Putamen (tissue), 1 donor: ENCODE results near the gene WNT5B.
"Not testable (repeated sequence)": the region's sequence is repeated elsewhere in the genome, so short reads cannot be mapped to it uniquely, and the experiment has no call there.

Source experiments
- DNase-seq: peaks from one replicate; pipeline ENCODE4 v3.0.0-alpha.2; 2016; ENCODE audit warnings: low spot score

Gene WNT5B

DNA sequence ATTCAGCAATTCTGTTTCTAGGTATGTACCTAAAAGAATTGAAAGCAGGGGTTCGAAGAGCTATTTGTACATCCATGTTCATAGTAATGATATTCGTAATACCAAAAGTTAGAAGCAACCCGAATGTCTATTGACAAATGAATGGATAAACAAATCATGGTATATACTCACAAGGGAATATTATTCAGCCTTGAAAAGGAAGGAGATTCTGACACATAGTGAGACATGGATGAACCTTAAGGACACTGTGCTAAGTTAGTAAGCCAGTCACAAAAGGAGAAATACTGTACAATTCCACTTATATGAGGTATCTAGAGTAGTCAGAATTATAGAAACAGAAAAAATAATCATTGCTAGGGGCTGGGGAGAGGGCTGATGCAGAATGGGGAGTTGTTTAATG is 30.3 kb upstream of the WNT5B start:
- no peak for DNase-seq

DNA sequence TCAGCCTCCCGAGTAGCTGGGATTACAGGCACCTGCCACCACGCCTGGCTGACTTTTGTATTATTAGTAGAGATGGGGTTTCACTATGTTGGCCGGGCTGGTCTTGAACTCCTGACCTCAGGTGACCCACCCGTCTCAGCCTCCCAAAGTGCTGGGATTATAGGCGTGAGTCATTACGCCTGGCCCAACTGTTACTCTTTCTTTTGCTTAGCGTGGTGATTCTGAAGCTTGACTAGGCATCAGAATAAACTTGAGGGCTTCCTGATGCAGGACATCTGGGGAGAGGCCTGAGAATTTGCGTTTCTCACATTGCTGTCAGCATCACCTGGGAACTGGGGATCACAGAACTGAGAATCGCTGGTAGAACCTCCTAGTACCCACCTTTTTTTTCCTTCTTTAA is 26.3 kb upstream of the WNT5B start:
- DNase-seq, result not testable (repeated sequence)

DNA sequence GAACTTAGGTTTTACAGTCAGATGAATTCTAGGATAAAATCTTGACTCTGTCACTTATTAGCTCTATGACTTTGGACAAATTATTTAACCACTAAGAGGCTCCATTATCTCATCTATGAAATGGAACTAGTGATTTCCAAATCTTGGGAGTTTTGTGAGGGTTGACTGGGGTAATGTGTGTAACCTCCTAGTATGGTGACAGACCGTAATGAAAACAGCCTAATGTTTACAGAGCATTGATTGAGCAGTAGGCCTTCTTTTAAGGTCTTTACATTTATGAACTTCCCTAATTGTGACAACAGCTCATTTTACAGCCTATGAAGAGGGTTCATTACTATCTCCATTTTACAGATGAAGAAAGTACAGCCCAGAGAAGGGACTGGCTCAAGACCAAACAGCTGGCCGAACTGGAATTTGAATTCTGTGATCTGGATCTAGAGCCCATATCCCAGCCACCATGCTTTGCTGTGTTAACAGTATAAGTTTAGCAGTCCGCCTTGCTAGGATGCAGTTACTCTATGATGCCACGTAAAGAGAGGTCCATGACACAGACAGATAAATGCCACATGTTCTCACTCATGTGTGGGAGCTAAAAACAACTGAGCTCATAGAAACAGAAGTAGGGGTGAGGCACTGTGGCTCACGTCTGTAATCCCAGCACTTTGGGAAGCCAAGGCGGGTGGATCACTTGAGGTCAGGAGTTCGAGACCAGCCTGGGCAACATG is 25.6 kb upstream of the WNT5B start:
- DNase-seq, result no peak

DNA sequence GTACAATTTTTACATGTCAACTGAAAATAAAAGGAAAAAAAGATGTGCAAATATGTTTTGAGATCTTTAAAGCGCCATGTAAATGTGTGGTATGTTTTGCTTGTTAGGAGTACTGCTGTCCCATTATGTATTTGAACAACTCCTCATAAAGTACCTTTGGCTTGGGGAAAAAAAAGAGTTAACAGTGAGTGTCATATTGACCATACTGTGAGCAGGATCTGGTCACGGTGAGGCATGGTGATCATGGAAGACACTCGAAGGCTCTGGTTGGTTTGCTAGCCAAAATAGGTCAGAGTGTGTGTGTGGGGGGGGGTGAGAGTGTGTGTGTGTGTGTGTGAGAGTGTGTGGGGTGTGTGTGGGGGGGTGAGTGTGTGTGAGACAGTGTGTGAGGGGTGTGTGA is 24.6 kb upstream of the WNT5B start:
- DNase-seq, result no peak

DNA sequence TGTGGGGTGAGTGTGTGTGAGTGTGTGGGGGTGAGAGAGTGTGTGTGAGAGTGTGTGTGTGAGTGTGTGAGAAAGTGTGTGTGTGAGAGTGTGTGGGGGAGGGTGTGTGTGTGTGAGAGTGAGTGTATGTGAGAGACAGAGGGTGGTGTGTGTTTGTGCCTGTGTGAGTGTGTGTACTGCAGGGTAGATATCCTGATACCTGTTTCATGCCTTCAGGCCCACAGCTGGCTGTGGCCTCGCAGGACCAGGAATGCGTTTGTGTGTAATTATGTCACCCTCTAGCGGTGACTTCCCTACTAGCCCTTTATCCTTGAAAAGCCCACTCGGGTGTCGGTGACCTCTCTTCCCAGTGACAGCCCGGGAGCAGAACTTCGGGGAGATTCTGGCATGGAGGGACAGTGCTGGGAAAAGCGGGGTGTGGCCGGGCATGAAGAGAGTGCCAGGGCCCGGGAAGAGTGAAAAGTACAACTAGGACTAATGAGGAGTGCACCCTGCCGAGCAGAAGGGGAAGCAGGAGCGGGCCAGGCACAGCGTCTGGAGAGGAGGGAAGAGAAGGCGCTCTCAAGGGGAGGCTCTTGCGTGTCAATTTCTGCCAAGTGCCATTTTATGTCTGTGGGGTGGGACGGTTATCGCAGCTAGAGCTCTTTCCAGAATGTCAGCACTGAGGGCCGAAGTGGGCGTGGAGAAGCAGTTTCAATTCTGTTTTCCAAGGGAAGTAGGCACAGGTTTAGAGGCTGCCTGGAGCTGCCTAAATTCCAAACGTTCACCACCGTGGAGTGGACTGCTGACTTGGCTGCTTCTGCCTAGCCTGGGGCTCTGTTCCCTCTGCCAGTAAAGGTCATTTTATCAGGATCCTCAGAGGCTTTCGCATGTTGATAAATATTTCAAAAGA is 23.7 kb upstream of the WNT5B start:
- DNase-seq, result peak; percentile 82

DNA sequence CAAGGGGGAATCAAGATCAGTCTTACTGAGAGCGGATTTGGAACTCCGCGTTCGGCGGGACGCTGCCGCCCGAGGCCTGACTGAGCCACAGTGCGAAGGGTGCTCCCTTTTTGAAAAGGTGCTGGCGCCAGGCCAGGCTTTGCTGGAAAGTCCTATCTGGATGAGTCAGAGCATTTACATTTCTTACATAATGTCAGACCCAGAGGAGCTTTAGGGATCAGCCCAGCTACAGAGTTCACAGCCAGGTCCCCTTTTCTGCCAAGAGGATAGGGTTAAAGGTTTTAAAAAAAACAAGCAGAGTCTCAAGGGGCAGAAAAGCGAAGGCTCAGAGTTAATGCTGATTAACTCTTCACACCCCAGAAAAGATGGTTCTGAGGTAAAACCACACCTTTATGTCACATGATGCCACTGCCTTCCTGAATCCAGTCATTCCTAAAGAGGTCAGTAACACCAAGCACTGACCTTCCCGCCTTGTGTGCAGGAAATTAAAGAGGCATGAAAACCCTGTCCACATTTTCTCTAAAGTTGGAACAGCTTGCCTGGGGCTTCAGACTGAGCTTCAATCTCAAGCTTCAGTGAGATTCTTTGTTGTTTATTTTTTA is 22.9 kb upstream of the WNT5B start:
- peak; percentile 64 for DNase-seq

DNA sequence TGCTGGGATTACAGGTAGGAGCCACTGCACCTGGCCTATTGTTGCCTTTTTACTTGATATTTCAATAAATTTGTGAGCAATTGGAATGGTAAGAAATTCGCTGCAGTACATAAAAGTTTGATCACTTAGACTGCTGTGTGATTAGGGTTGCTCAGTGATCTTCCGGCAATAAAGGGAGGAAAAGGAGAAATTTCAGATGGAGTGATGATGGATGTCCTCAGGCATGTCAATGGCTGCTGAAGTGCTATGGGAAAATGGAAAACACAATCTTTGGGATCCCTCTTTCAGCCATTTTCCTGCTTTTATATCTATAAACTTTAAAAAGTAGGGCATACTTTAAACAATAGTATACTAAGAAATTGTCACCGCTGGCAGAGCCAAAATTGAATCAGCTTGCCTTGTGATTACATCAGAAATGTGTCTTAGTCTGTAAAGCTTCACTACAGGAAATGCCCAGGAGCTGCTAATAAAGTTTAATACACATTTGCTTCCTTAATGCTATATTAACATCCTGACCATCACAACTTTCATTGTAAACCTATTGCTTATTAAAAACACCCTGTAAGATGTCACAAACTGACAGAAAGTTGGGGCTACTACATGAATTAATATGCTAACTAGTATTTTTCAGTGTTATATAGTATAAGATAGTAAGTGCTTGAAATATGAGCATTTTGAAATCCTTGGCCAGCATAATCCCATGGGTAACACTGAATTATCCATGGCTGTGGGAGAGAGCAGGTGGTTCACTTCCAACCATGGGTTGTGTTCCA is 20.9 kb upstream of the WNT5B start:
- no peak for DNase-seq

DNA sequence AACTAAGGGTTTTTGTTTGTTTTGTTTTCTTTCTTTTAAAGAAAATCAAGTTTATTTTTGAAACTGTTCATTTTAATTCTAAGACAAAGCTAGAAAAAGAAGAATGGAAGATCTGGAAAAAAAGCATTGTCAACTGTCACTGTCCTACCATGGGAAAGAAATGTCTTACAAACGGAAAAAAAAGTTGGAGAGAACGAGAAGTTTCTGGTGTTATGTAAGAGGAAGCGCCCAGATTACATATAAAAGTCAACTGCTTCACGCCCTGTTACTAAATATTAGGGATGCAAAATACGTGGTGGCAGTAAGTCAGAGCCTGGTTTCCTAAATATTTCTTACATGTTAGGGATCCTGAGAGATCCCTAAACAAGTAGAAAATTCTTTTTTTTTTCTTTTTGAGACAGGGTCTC is 20.3 kb upstream of the WNT5B start:
- DNase-seq, result no peak

DNA sequence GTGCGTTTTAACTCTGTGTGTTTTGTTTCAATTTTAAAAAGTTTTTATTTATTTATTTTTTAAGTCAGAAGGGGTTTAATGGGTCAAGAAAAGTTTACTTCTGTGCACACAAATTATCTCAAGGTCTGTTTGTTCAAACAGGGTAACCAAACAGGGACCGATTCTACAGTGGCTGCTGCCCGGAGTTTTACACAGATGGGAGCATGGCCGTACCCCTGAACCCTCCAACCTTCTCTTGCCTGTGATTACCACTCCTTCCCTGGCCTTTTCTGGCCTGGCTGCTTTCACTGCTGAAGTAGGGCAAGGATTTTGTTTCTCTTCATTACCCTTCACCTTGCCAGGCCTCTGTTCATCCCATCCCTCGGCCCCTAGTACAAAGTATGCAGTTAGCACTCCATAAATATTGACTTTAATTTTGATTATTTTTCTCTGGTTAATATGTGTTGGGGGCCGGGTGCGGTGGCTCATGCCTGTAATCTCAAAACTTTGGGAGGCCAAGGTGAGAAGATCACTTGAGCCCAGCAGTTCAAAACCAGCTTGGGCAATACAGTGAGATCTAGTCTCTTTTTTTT is 18.9 kb upstream of the WNT5B start:
- DNase-seq, result no peak

DNA sequence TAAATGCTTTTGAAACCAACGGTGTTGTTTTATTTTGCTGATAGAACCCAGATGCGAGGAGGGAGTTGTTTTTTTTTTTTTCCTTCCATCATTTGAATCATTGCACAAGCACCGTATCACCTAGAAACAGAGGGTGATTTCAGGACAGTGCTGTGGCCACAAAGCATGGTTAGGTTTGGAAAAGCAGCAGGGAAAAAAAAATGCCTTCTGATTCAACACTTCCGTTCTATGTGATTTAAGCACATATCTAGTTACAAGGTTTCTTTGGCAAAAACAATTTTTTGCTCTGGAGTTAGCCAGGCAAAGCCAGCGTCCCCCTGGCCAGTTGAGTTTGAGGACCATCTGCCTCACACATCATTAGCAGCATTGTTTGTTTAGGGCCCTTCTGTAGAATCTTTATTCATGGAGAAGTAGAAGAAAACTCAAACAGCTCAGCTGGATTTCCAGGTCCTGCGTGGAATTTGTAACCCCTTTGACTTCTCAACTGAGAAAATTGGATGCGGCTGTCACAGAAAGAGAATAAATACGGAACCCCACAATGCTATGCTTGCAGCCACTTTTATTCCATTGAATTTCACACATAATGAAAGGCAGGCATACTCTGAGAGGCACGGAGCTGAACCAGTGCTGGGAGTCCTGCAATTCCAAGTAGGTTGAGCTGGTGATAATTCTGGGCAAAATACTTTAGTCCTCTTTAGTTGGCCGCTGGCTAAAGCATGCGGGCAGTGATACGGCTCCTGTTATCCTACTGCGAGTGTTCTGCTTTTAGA is 17.0 kb upstream of the WNT5B start:
- no peak for DNase-seq

DNA sequence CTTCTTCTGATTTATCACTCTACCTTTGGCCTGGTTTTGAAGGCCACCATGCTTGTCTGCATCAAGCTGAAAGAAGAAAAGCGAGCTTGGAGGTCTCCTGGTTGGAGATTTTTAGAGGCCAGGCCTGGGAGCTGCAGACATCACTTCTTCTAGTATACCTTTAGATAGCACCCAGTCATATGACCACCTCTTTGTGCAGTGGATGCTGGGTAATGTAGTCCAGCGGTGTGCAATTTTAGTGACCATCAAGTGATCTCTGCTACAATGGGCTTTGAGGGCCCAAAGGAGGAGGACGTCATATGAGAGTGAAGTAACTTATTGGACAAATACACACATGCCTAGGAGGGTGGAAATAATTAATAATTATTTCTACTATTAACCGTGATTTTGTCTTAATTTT is 15.2 kb upstream of the WNT5B start:
- DNase-seq, result no peak

DNA sequence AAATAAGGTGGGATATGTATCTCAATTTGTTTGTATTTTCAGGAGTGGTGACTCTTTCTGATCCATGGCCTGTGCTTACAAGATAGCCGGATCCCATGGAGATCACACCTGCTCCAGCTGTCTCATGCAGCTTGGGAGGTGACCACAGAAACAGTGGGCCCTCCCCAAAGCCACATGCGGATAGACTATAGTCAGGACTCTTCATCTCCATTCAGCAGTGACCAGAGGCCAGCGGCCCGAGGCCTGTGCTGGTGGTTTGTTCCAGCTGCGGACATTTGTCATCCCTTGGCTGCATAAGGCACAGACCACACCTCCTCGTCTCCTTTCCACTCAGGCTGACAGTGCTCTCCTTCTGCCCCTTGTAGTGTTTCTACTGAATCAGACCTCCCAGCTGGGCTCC is 14.7 kb upstream of the WNT5B start:
- no peak for DNase-seq

DNA sequence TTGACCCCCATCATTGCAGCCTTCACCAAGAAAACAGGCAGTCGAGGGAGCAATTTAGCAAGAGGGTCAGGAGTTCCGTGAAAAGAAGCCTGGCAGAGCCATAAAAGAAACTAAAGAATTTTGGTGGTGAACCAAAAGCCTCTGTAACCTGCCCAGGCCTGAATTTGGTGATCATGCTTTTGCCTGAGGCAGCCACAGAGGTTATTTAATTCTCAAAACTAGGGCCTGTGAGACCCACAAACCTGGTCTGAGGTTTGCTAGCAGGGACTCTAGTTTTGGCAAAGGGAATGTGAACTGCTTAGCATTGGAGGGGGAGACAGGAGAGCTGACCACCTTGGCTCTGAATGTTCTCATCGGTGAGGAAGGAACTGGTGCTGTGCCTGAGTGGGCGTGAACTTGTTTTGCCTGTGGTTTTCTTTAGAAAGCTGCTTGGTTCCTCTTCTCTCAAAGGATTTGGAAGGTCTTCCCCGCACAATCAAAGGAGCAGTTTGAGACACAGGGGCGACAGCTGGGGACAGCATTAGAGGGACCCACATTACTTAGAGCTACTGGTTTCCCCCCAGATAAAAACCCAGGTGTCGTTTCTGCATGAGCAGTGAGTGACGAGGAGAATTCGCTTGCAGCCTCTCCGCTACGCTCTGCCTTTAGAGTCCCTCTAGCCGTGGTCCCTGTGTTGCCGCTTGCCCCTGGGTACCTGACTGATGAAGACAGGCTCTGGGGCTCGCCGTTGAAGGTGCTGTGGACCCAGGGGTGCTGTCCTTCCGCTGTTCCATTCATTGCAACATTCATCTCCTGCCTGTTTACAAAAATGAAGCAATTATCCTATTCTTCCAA is 12.6 kb upstream of the WNT5B start:
- DNase-seq, result no peak

DNA sequence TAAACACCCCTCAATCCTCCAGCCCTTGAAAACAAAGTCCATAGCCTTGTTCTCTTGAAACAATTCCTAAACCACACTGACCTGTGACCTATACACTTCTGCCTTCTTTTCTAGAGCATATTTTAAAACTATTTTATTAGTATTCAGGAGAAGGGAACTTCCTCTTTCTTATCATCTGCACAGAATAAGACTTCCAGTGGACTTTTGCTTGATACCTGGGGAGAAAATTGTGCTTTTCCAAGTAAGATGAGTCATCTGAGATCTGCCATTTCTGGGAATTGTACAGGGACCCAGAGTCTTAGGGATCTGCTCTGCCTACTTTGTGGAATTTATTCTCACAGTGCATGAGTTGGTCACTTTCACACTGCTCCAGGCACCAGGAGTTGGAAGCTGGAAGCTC is 10.5 kb upstream of the WNT5B start:
- DNase-seq, result no peak

DNA sequence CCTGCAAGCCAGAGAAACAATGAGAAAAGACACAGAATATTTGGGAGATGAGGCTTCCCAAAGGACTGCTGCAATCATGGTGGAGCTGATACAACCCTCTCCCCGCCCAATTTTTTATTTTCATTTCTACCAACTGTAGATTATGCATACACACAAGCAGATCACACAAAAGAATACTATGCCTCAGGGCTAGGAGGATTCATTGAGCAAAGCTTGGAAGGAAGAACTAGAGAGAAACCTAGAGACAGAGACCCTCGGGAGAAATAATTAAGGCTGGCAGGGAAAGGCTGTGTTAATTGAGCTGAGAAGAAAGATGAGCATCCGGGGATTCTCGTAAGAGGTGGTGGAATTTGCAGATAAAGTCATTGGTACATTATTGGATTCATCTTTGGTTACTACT is 9.9 kb upstream of the WNT5B start:
- DNase-seq, result no peak

DNA sequence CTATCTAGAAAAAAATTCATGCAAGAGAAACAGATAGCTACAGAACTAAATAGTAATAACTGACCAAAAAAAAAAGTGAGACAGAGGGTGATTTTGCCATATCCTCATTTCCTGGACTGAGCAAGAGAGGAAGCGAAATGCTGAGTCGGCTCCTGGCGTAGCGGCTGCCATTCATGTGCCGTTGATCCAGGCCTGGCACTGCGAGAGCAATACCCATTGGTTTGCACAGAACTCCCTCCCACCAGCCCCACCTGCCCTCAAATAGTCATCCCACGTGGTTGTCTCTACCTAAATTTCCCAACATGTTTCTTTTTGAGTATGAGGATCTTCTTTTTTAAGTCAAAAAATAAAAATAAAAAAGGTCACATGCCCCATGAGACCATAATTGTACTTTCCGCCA is 9.4 kb upstream of the WNT5B start:
- no peak for DNase-seq

DNA sequence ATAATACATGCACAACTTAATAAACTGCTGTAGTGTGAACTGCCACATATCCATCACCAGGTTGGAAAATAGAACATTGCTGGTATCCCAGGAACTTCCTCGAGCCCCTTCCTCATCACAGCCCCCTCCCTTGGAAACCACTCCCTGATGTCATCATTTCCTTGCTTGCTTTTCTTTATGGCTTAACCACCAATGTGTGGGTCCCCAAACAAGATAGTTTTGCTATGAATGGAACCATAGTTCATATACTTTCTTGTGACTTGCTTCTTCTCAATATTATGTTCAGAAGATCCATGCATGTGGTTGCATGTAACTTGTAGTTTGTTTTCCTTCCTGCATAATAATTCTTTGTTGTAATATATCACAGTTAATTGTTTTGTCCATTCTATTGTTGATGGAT is 8.9 kb upstream of the WNT5B start:
- no peak for DNase-seq

DNA sequence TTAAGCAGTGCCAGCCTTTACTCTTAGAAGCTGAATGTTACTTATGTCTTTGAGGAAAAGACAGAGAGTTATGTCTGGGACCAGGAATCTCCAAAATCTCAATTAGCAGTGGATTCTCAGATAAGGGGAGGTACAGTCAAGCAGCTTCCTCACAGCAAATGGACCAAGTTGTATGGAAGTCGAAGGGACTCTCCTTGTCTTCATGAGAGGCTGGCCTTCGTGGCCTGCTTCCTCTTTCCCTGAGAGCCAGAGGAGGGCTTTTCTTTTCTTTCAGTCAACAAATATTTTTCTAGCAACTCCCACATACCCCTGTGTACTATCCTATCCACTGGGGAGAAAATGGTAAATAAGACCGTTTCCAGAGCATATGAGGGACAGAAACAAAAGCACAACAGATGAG is 6.6 kb upstream of the WNT5B start:
- no peak for DNase-seq

DNA sequence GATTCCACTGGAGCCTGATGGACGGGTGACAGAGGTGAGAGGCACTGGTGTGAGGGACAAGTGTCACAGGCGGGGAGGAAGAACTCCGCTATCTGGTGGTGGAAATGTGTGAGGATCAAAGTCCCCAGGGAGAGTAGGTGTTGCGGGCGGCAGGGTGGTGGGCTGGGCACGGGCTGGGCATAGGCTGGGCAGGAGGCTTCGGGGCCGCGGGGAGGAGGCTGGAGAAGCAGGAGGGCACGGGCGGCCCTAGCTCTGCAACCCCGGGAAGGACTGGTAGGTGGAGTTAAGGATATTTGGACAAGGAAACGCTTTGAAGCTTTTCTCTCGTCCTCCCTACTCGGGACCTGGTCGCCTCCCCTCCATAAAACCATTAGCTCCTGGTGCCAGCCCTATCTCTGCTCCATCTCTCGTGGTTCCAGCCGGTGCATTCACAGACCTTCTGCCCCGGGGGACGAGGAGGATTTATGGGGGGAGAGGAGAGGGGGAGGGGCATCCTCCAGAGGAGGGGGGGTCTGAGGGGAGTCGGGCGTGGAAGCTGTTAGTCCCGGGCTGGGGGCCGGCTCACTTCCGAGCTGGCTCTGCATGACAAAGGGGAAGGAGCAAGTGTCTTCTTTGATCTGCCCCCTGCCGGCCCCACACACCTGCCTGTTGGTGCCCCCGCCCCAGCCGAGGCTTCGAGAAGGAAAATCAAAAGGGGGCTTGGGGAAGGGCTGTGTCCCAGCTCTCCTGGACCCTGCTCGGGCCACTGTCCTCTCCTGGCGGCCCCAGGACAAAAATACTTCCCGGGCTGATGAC is 504 bp downstream of the WNT5B start:
- no peak for DNase-seq
